Activated CD4-positive, alpha-beta T cell treated with anti-CD3 and anti-CD28 coated beads for 1 hour (primary cell): ENCODE results near the gene TREM2.
"Not testable (repeated sequence)": the region's sequence is repeated elsewhere in the genome, so short reads cannot be mapped to it uniquely, and the experiment has no call there.

Experiments
- DNase-seq: peaks from one replicate; pipeline ENCODE4 v3.0.0-alpha.2; 2020

Gene TREM2

DNA sequence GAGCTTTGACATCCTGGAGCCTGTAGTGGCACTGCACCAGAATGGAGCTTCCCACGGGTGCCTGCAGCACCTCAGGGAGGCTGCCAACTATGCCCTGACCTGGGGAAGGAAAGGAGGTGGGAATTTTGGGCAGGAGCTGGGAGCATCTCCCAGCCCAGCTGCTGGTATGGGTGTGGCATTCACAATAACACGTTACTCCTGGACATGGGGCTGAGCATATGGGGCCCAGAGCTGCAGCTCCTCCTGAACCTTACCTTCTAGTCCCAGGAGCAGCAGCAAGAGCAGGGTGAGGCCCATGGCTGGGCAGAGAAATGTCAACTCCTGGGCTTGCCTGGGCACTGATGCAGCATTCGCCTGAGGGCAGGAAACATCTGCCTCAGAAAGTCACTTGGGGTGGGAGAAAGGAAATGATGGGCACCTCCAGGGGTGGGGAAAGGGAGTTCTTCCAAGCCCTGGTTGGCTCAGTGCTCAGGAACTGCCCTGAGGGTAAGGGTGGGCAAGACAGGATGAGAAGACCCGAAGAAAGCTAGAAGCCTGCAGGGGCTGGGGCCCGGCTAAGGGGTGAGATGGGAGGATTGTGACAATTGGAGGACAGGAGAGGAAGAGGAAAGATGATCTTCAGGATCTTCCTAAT lies 8.8 kb downstream of the TREM2 start, which contains the start of gene TREML1:
TSS of gene TREML1 (minus strand) at position 356 of the 634 bp plus-strand sequence. CDS start at position 297, 59 bp downstream.
- DNase-seq, result no peak

DNA sequence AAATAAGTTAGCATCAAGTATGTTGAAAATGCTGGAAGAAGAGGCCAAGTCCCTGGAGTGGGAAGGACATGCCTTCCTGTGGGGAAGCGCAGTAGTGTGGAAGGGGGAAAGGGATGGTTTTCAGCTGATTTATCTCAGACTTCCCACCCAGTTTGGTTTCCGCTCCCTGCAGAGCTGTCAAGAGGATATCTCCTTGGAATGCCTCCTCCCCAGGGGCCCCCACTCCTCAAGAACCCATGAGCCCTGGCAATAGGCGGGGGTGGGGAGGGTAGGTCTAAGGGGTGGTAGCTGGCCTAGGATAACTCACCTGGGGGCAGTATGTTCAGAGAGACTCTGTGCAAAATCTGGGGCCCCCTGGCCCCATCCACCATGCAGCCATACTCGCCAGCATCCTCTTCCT lies 9.5 kb downstream of the TREM2 start:
- no peak for DNase-seq

DNA sequence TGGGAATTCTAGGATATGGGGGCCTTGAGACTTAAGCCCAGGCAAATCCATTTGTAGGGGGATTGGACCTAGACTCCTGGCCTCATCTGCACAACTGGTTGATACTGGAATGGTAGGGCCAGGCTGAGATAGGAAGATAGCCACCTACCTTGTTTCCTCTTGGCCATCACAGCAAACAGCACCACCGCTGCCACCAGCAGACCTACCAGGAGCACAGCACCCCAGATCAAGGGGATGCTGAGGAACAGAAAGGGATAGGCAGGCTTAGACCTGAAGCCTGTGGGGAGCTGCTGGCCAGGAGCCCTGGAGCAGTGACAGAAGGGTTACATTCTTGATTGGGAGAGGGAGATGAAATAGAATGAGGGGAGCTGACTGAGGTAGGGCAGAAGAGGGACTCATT lies 12.2 kb downstream of the TREM2 start:
- DNase-seq, result no peak

DNA sequence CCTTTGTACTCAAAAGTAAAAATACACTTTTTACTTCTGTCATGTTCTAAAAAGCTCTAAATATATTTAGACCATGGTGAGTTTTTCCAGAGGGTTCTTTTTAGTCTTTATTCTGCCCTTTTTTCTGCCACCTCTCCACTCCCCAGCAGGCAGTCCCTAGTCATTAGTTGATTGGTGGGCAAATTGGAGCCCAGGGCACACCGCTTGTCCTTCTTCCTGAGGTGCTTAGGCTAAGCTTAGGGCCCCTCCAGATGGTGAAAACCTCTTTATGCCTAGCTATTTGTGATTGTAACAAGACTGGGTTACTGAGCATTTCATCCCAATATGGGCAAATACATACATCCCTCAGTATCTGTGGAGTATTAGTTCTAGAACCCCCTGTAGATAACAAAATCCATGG lies 15.0 kb downstream of the TREM2 start:
- no peak for DNase-seq

GRCh38 chr6:41136911-41137310 lies 26.0 kb downstream of the TREM2 start:
- DNase-seq, result no peak

GRCh38 chr6:41135062-41135832 lies 27.7 kb downstream of the TREM2 start:
- DNase-seq, result no peak

GRCh38 chr6:41132254-41132653 lies 30.7 kb downstream of the TREM2 start:
- no peak for DNase-seq

- no peak for DNase-seq
Observed at GRCh38 chr6:41125282-41125681, 37.6 kb downstream of the TREM2 start.

- DNase-seq, result no peak
Observed at GRCh38 chr6:41122918-41123317, 40.0 kb downstream of the TREM2 start.

- DNase-seq, result no peak
Observed at GRCh38 chr6:41122373-41122772, 40.5 kb downstream of the TREM2 start.

- no peak for DNase-seq
Observed at GRCh38 chr6:41120058-41120457, 42.9 kb downstream of the TREM2 start.

DNA sequence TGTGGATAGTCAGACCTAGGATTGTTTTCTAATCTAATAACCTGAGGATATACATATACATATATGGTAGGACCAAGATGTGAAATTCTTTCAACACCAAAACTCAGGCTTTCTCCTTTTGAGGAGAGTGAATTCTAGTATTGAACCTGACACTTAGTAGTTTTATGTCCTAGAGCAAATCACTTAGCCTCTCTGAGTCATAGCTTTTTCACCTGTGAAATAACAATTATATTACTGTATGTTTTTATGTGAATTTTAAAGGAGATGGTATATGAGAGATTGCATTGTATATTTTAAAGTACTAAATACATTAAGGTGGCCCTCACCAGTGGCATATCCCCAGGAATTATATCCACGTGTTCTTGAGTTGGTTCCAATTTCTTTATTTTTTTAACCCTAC lies 43.4 kb downstream of the TREM2 start:
- DNase-seq, result no peak

DNA sequence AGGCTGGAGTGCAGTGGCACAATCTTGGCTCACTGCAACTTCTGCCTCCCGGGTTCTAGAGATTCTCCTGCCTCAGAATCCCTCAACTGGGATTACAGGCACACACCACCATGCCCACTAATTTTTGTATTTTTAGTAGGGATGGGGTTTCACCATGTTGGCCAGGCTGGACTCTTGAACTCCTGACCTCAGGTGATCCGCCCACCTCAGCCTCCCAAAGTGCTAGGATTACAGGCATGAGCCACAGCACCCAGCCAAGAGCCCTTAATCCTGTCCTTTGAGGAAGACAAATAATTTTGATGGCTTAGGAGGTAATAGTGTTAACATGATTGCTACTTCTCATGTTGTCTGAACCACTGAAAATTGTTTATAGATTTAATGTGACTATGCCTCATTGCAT lies 47.9 kb downstream of the TREM2 start:
- not testable (repeated sequence) for DNase-seq

DNA sequence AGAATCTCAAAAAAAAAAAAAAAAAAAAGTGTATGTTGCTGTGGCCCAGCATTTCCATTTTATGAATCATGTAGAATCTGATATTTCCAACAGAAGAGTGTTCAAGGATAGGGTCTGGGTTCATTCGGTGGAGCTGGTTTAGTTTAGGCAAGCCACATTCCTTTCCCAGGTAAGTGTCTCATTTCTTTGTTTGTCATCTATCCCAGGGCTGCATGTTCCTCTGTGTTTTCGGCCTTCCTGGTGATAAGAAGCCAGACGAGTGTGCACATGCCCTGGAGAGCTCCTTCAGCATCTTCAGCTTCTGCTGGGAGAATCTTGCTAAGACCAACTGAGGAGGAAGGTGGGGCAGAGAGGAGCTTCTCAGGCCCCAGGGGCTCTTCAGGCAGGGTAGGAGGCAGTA lies 51.9 kb downstream of the TREM2 start:
- DNase-seq, result no peak
